ENCODE data around the gene WDR6. TPM values are rescaled to one million over a fixed set of nuclear protein-coding genes. Genes with fewer than 3 reads are reported as not detected.

The WDR6 gene
- total RNA-seq, 2 experiments from 2014 or later = 111 to 125 TPM

- CTCF ChIA-PET = interaction anchor here (1.5 kb wide), 1 partner anchor 21 kb away, joined by 6 read pairs; no protein-coding TSS in a partner anchor
- Mint-ChIP-seq H3K27me3 (no peaks in the 10 kb centered on the region), H3K27ac (peak overlapping the region; percentile 64), H3K4me1 (ENCODE audit: low read depth) (peaks cover 13% of the 10 kb centered on the region), H3K36me3 (ENCODE audit: low read depth) (peaks cover 30% of the 10 kb centered on the region), H3K4me3 (no peak overlapping the region), H3K9me3 (no peaks in the 10 kb centered on the region)
- POLR2A ChIA-PET = interaction anchor here (0.7 to 1.1 kb wide), 3 partner anchors 55 to 222 kb away, joined by 3 to 5 read pairs (median 3); partner anchors contain the start of gene NDUFAF3
- intact Hi-C loops (cut with micrococcal nuclease) = no loop called here
- no peak for ATAC-seq
- no peak for DNase-seq
- TF ChIP-seq CTCF (IDR thresholded peaks at IDR 0.05) = no peak
Observed at GRCh38 chr3:48966367-48966766, 40.8 kb upstream of the WDR6 start.

DNA sequence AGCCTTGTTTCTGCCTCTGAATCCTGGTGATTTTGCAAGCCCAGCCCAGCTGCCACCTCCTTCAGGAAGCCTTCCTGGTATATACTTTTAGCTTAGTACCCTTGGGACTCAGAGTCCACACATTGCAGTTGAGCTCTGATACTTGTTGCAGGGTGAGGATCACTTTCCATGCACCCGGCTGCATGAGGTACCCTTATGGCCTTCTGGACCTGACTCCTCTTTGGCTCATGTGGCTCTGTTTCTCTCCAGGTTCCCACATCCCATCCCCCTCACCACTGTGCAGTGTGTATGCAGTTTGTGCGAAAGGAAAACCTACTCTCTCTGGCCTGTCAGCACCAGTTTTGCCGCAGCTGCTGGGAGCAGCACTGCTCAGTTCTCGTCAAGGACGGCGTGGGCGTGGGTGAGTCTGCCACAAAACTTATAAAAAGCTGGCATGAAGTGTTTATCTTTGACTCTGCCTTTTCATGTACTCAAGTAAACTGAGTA, 40.3 kb upstream of the WDR6 start:
- H3K4me3 Mint-ChIP-seq = no peak overlapping the region
- H3K9me3 Mint-ChIP-seq = no peaks in the 10 kb centered on the region
- peaks cover 36% of the 10 kb centered on the region for H3K36me3 Mint-ChIP-seq (ENCODE audit: low read depth)
- intact Hi-C loops (cut with micrococcal nuclease) = no loop called here
- peak; percentile 48 for DNase-seq
- ATAC-seq = no peak
- CTCF ChIA-PET = interaction anchor here (1.5 kb wide), 1 partner anchor 21 kb away, joined by 6 read pairs; no protein-coding TSS in a partner anchor
- no peak for TF ChIP-seq CTCF (IDR thresholded peaks at IDR 0.05)
- peaks cover 13% of the 10 kb centered on the region for H3K4me1 Mint-ChIP-seq (ENCODE audit: low read depth)
- POLR2A ChIA-PET = interaction anchor here (0.7 to 1.1 kb wide), 3 partner anchors 55 to 94 kb away, joined by 3 read pairs; partner anchors contain the start of gene NDUFAF3
- peak overlapping the region; percentile 73 for H3K27ac Mint-ChIP-seq
- no peaks in the 10 kb centered on the region for H3K27me3 Mint-ChIP-seq

DNA sequence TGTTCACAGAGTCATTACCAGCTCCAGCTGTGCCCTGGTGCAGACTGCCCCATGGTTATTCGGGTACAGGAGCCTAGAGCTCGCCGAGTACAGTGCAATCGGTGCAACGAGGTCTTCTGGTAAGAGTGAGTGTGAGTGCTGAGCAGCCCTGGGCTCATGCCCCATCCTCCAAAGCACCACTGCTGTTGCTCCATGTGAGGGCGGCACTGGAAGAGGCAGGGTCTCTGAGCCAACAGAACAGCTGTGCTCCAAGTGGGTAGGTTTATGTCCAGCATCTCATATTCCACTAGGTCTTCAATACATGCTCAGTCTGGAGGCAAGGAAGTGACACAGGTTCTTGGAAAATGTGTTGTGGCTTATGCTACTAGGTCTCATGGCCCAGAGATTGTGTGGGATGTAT, 36.6 kb upstream of the WDR6 start:
- no peak overlapping the region for H3K4me3 Mint-ChIP-seq
- H3K36me3 Mint-ChIP-seq (ENCODE audit: low read depth) = peaks cover 50% of the 10 kb centered on the region
- ChIA-PET POLR2A (interaction anchor here (0.9 to 1.0 kb wide), 2 partner anchors 12 to 52 kb away, joined by 3 read pairs; partner anchors contain the start of gene ARIH2), CTCF (interaction anchor here (1.4 to 1.9 kb wide), 3 partner anchors 15 to 18 kb away, joined by 3 to 8 read pairs (median 5); no protein-coding TSS in a partner anchor)
- no peaks in the 10 kb centered on the region for H3K9me3 Mint-ChIP-seq
- peaks cover 13% of the 10 kb centered on the region for H3K4me1 Mint-ChIP-seq (ENCODE audit: low read depth)
- DNase-seq (no peak), ATAC-seq (no peak)
- intact Hi-C loops (cut with micrococcal nuclease) = no loop called here
- no peaks in the 10 kb centered on the region for H3K27me3 Mint-ChIP-seq
- H3K27ac Mint-ChIP-seq = no peak overlapping the region
- TF ChIP-seq CTCF (IDR thresholded peaks at IDR 0.05) = no peak

GRCh38 chr3:48974076-48974864, 32.9 kb upstream of the WDR6 start:
- Mint-ChIP-seq H3K27ac (peak overlapping the region; percentile 60), H3K36me3 (ENCODE audit: low read depth) (peaks cover 52% of the 10 kb centered on the region), H3K27me3 (no peaks in the 10 kb centered on the region), H3K4me1 (ENCODE audit: low read depth) (no peaks in the 10 kb centered on the region), H3K4me3 (no peak overlapping the region), H3K9me3 (no peaks in the 10 kb centered on the region)
- ChIA-PET CTCF (interaction anchor here (1.3 to 1.7 kb wide), 2 partner anchors 13 to 43 kb away, joined by 3 to 5 read pairs; no protein-coding TSS in a partner anchor), POLR2A (interaction anchor here (0.8 to 1.1 kb wide), 2 partner anchors 15 to 129 kb away, joined by 3 read pairs; partner anchors contain the start of gene P4HTM)
- intact Hi-C loops (cut with micrococcal nuclease) = no loop called here
- DNase-seq (no peak), ATAC-seq (no peak)
- TF ChIP-seq CTCF (IDR thresholded peaks at IDR 0.05) = no peak

- no peak overlapping the region for H3K27ac Mint-ChIP-seq
- ATAC-seq = no peak
- intact Hi-C loops (cut with micrococcal nuclease) = no loop called here
- no peaks in the 10 kb centered on the region for H3K4me1 Mint-ChIP-seq (ENCODE audit: low read depth)
- DNase-seq = no peak
- no peaks in the 10 kb centered on the region for H3K27me3 Mint-ChIP-seq
- H3K4me3 Mint-ChIP-seq = no peak overlapping the region
- no peaks in the 10 kb centered on the region for H3K9me3 Mint-ChIP-seq
- TF ChIP-seq CTCF (IDR thresholded peaks at IDR 0.05) = no peak
- ChIA-PET POLR2A (no interaction called here), CTCF (no interaction called here)
- H3K36me3 Mint-ChIP-seq (ENCODE audit: low read depth) = peaks cover 47% of the 10 kb centered on the region
Observed at GRCh38 chr3:48979451-48979850, 27.7 kb upstream of the WDR6 start.

All from activated CD8-positive, alpha-beta T cell treated with anti-CD3 and anti-CD28 coated beads for 36 hours (primary cell).